Ishikawa (cell line): ENCODE data around the gene DCLK1.

Source experiments
- CEBPB ChIP-seq: IDR thresholded peaks from 2 replicates; pipeline ENCODE4 v1.6.1; 2012
- CREB1 ChIP-seq: IDR thresholded peaks from 2 replicates; pipeline ENCODE4 v1.6.1; 2012; ENCODE audit warnings: low read depth
- EGR1 ChIP-seq: IDR thresholded peaks from 2 replicates; pipeline ENCODE4 v1.6.1; 2012
- EP300 ChIP-seq: IDR thresholded peaks from 2 replicates; pipeline ENCODE4 v1.6.1; 2012; ENCODE audit warnings: borderline replicate concordance
- FOXM1 ChIP-seq: IDR thresholded peaks from 2 replicates; pipeline ENCODE4 v1.6.1; 2012; ENCODE audit warnings: low read depth, borderline replicate concordance
- MAX ChIP-seq: IDR thresholded peaks from 2 replicates; pipeline ENCODE4 v1.6.1; 2012
- NFIC ChIP-seq: IDR thresholded peaks from 2 replicates; pipeline ENCODE4 v1.6.1; 2012
- RAD21 ChIP-seq: IDR thresholded peaks from 2 replicates; pipeline ENCODE4 v1.6.1; 2012; ENCODE audit warnings: low read depth
- REST ChIP-seq: IDR thresholded peaks from 2 replicates; pipeline ENCODE4 v1.6.1; 2012; ENCODE audit warnings: low read depth, mild to moderate bottlenecking
- TAF1 ChIP-seq: IDR thresholded peaks from 2 replicates; pipeline ENCODE4 v1.6.1; 2012; ENCODE audit warnings: low read depth, mild to moderate bottlenecking
- TCF12 ChIP-seq: IDR thresholded peaks from 2 replicates; pipeline ENCODE4 v1.6.1; 2012; ENCODE audit warnings: low read depth
- TEAD4 ChIP-seq: IDR thresholded peaks from 2 replicates; pipeline ENCODE4 v1.6.1; 2012
- USF1 ChIP-seq: IDR thresholded peaks from 2 replicates; pipeline ENCODE4 v1.6.1; 2012
- YY1 ChIP-seq: IDR thresholded peaks from 2 replicates; pipeline ENCODE4 v1.6.1; 2012; ENCODE audit warnings: low read depth
- ZBTB7A ChIP-seq: IDR thresholded peaks from 2 replicates; pipeline ENCODE4 v1.6.1; 2012; ENCODE audit warnings: low read depth

DCLK1 gene

GRCh38 chr13:35987572-35988513 is 143.3 kb downstream of the DCLK1 start:
- TF ChIP-seq MAX: no peak
- TF ChIP-seq ZBTB7A: no peak
- TF ChIP-seq NFIC: no peak
- no peak for TF ChIP-seq RAD21
- no peak for TF ChIP-seq EP300
- no peak for TF ChIP-seq CEBPB
- no peak for TF ChIP-seq EGR1
- TF ChIP-seq YY1: no peak
- no peak for TF ChIP-seq REST
- TF ChIP-seq TCF12: no peak

DNA sequence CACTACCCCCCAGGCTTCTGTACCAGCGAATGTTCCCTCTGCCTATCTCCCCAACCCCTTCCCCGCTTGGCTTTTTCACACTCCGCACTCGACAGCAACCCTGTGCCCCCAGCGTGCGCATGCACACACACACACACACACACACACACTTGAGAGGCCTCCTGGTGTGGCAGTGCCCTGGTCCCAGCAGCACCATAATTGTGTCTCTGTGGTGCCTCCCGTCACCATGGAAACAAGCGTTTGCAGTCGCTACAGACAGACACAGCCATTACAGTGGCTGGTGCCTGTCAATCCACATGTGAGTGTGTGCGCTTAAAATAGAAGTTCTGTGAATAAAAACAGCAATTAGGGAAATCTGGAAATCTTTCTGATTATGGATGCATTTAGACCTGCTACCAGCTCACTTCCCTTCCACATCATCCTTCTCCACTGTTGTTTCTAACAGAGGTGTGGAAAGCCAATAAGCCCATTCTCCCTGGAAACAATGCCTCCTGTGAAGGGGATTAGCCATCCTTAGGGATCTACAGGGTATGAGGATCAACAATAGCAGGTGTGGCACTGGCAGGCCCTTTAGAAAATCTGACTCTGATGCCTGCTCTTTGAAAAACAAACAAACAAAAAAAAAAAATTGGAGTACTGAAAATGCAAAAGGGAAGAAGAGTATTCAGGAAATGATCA is 146.3 kb downstream of the DCLK1 start:
- no peak for TF ChIP-seq USF1
- TF ChIP-seq EGR1: no peak
- no peak for TF ChIP-seq YY1
- no peak for TF ChIP-seq TAF1
- TF ChIP-seq MAX: no peak
- TF ChIP-seq ZBTB7A: no peak
- no peak for TF ChIP-seq REST
- no peak for TF ChIP-seq FOXM1
- no peak for TF ChIP-seq CEBPB
- no peak for TF ChIP-seq CREB1
- no peak for TF ChIP-seq RAD21
- no peak for TF ChIP-seq TEAD4
- no peak for TF ChIP-seq EP300
- TF ChIP-seq NFIC: no peak
- TF ChIP-seq TCF12: no peak

DNA sequence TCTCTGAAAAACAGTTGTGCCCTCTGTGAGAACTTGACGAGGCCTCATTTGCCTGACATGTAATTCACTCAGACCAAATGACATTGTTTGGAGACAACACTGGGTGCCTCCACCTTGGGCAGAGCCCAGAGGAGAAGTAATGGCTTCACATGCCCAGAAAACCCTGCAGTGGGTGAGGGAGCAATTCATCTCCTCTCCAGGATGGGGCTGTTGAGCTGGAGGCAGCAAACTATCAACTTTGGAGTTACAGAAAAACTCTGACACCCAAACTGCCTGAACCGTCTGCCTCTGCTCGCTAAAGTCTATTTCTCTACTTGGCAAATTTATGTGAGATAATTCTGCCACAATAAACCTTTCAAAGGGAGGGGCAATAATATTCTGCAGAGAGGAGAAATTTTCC is 146.9 kb downstream of the DCLK1 start:
- TF ChIP-seq MAX: no peak
- TF ChIP-seq CREB1: no peak
- TF ChIP-seq YY1: no peak
- TF ChIP-seq EP300: no peak
- no peak for TF ChIP-seq TCF12
- TF ChIP-seq CEBPB: no peak
- TF ChIP-seq RAD21: no peak
- no peak for TF ChIP-seq ZBTB7A
- no peak for TF ChIP-seq TAF1
- TF ChIP-seq NFIC: no peak
- no peak for TF ChIP-seq USF1
- no peak for TF ChIP-seq FOXM1
- TF ChIP-seq REST: no peak
- TF ChIP-seq TEAD4: no peak
- no peak for TF ChIP-seq EGR1
